ENCODE data around the gene SPZ1. TPM values are rescaled to one million over a fixed set of nuclear protein-coding genes. Genes with fewer than 3 reads are reported as not detected.

The SPZ1 gene
- total RNA-seq, 1 experiment from 2014 or later = not detected

GRCh38 chr5:80291761-80292160 lies 28.0 kb upstream of the SPZ1 start:
- no peaks in the 10 kb centered on the region for H3K4me1 ChIP-seq (ENCODE audit: insufficient read depth, low read length, poor library complexity, severe bottlenecking)
- H3K27ac ChIP-seq (ENCODE audit: low read depth, low read length, poor library complexity, severe bottlenecking) = no peak overlapping the region
- BruUV-seq (replicated peaks) = no TSS peak
- no peaks in the 10 kb centered on the region for H3K9me3 ChIP-seq (ENCODE audit: low read depth, low read length, poor library complexity, severe bottlenecking)
- POLR2A ChIA-PET (ENCODE audit: low non-redundant PET) = no interaction called here
- CTCF ChIA-PET = no interaction called here
- TF ChIP-seq EZH2 (IDR thresholded peaks at IDR 0.05; ENCODE audit: borderline replicate concordance, low read depth, low read length, poor library complexity, severe bottlenecking) (no peak), CTCF (conservative IDR thresholded peaks at IDR 0.05; ENCODE audit: low read depth, low read length) (no peak)
- H3K36me3 ChIP-seq (ENCODE audit: insufficient read depth, low read length, poor library complexity, severe bottlenecking) = no peaks in the 10 kb centered on the region
- no peaks in the 10 kb centered on the region for H3K27me3 ChIP-seq (replicated peaks; ENCODE audit: insufficient read depth, low read depth, low read length, poor library complexity)
- intact Hi-C loops (cut with micrococcal nuclease; ENCODE audit: unreplicated experiment) = no loop called here
- H3K4me3 ChIP-seq (ENCODE audit: low read depth, low read length, poor library complexity, severe bottlenecking) = no peak overlapping the region
- no peak for DNase-seq (ENCODE audit: low spot score)

- Histone ChIP-seq H3K36me3 (ENCODE audit: insufficient read depth, low read length, poor library complexity, severe bottlenecking) (no peaks in the 10 kb centered on the region), H3K4me3 (ENCODE audit: low read depth, low read length, poor library complexity, severe bottlenecking) (no peak overlapping the region), H3K9me3 (ENCODE audit: low read depth, low read length, poor library complexity, severe bottlenecking) (no peaks in the 10 kb centered on the region), H3K4me1 (ENCODE audit: insufficient read depth, low read length, poor library complexity, severe bottlenecking) (no peaks in the 10 kb centered on the region), H3K27me3 (replicated peaks; ENCODE audit: insufficient read depth, low read depth, low read length, poor library complexity) (no peaks in the 10 kb centered on the region), H3K27ac (ENCODE audit: low read depth, low read length, poor library complexity, severe bottlenecking) (no peak overlapping the region)
- ChIA-PET CTCF (interaction anchor here (0.7 kb wide), 1 partner anchor 1350 kb away, joined by 7 read pairs; no protein-coding TSS in a partner anchor), POLR2A (ENCODE audit: low non-redundant PET) (no interaction called here)
- DNase-seq (ENCODE audit: low spot score) = no peak
- TF ChIP-seq EZH2 (IDR thresholded peaks at IDR 0.05; ENCODE audit: borderline replicate concordance, low read depth, low read length, poor library complexity, severe bottlenecking) (no peak), CTCF (conservative IDR thresholded peaks at IDR 0.05; ENCODE audit: low read depth, low read length) (no peak)
- no TSS peak for BruUV-seq (replicated peaks)
- intact Hi-C loops (cut with micrococcal nuclease; ENCODE audit: unreplicated experiment) = no loop called here
Observed at GRCh38 chr5:80296121-80296520, 23.7 kb upstream of the SPZ1 start.

DNA sequence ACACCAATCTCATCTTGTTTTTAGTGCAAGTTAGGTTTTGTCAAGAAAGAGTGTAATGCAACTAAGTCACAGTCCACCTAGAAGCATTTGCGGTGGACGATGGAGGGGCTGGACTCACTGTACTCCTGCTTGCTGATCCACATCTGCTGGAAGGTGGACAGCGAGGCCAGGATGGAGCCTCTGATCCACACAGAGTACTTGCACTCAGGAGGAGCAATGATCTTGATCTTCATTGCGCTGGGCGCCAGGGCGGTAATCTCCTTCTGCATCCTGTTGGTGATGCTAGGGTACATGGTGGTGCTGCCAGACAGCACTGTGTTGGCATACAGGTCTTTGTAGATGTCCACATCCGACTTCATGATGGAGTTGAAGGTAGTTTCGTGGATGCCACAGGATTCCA lies 20.2 kb upstream of the SPZ1 start:
- Histone ChIP-seq H3K27ac (ENCODE audit: low read depth, low read length, poor library complexity, severe bottlenecking) (no peak overlapping the region), H3K4me3 (ENCODE audit: low read depth, low read length, poor library complexity, severe bottlenecking) (no peak overlapping the region), H3K9me3 (ENCODE audit: low read depth, low read length, poor library complexity, severe bottlenecking) (no peaks in the 10 kb centered on the region), H3K36me3 (ENCODE audit: insufficient read depth, low read length, poor library complexity, severe bottlenecking) (no peaks in the 10 kb centered on the region), H3K4me1 (ENCODE audit: insufficient read depth, low read length, poor library complexity, severe bottlenecking) (no peaks in the 10 kb centered on the region), H3K27me3 (replicated peaks; ENCODE audit: insufficient read depth, low read depth, low read length, poor library complexity) (no peaks in the 10 kb centered on the region)
- intact Hi-C loops (cut with micrococcal nuclease; ENCODE audit: unreplicated experiment) = no loop called here
- DNase-seq (ENCODE audit: low spot score) = no peak
- TF ChIP-seq CTCF (conservative IDR thresholded peaks at IDR 0.05; ENCODE audit: low read depth, low read length) = no peak
- no peak for TF ChIP-seq EZH2 (IDR thresholded peaks at IDR 0.05; ENCODE audit: borderline replicate concordance, low read depth, low read length, poor library complexity, severe bottlenecking)
- CTCF ChIA-PET = no interaction called here
- no TSS peak for BruUV-seq (replicated peaks)
- POLR2A ChIA-PET (ENCODE audit: low non-redundant PET) = no interaction called here

Measured in A673 (cell line).